AG10803 (cell line): ENCODE results near the gene SHISA4.

Experiments
- DNase-seq: peaks from one replicate; pipeline ENCODE4 v3.0.0; 2010; ENCODE audit warnings: low read depth
- H3K4me3 ChIP-seq: 2 replicates; pipeline ENCODE4 v1.5.1; 2011; ENCODE audit warnings: mild to moderate bottlenecking, low read length, control low read depth
- CTCF ChIP-seq: conservative IDR thresholded peaks from 2 replicates; pipeline ENCODE4 v1.5.1; 2011; ENCODE audit warnings: mild to moderate bottlenecking, low read length, control low read depth, inconsistent platforms

SHISA4 gene

GRCh38 chr1:201870397-201870796, 18.3 kb upstream of the SHISA4 start:
- no peak for DNase-seq
- H3K4me3 ChIP-seq = no peak overlapping the region
- TF ChIP-seq CTCF = no peak

DNA sequence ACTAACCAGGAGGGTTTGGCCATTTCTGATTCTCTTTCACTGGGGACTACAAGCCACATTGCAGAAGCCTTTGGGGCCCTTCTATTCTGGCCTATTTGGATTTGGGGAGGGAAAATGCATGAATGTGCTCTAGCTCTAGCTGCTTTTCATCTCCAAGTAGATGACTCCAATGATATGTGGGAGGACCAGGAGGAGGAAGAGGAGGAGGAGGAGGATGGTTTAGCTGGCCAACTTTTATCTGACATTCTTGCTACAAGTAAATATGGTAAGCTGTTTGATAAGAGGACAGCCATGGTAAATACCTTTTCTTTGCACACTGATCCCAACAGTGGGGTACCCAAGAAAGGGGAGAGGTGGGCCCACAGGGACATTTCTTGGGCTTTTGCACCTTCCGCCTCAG, 14.0 kb upstream of the SHISA4 start:
- no peak for DNase-seq
- no peak for TF ChIP-seq CTCF
- no peak overlapping the region for H3K4me3 ChIP-seq

DNA sequence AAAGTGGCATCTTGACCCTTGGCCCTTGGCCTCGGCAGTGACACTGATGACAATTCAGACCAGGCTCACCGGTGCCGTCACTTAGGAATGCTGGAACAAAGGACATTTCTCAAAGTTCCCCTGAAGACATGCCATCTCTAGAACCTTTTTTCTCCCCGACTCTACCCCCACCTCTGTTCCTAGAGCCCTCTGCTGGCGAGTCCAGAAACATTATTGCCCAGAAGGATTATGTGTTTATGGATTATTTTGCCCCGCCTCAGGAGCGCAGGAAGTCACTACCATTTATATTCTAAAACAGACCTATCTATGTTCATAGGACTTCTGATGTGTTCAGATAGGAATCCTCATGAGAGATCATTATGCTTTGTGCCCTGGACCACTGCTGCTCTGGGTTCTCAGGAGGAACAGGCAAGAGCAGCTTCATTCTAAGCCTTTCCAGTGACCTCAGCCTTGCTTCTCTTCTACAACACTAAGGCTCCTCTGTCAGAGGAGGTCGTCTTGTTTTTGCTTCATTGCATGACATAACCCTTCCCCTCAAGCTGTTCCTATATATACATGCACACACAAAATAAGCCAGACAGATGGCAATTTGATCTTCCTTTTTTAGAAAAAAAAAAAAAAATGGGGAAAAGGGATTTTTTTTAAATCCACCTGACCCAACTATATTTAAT, 12.4 kb upstream of the SHISA4 start:
- H3K4me3 ChIP-seq = no peak overlapping the region
- peak; percentile 53 for TF ChIP-seq CTCF
- no peak for DNase-seq

- DNase-seq = peak; percentile 58
- H3K4me3 ChIP-seq = no peak overlapping the region
- TF ChIP-seq CTCF = peak; percentile 78
These were observed 10.8 kb upstream of the SHISA4 start for GRCh38 chr1:201877877-201878401.

DNA sequence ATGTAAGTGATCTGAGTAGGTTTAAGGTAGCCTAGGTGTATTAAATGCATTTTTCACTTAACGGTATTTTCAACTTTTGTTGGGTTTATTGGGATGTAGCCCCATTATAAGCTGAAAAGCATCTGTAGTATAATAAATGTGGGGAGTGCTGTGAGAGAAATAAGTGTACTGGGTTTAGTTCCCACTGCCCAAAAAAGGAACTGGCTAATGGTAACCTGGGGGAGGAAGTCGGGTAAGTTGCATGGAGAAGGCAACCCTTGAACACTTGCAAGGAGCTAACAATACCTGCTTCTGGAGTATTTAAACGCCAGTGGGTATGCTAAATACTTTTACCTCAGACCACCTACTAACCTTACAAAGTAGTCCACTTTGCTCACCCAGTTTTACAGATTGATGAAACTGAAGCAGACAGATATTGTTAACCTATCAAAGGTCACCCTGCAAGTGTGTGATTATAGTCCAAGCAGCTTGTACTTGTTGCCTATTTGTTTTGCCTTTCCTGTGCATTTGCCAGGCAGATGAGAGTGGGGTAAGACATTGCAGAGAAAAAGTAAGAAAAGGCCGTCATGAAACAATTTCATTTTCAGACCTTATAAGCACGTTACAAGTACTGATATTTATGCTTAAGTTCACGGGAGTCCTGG, 7.6 kb upstream of the SHISA4 start:
- DNase-seq = no peak
- H3K4me3 ChIP-seq = no peak overlapping the region
- TF ChIP-seq CTCF = no peak

DNA sequence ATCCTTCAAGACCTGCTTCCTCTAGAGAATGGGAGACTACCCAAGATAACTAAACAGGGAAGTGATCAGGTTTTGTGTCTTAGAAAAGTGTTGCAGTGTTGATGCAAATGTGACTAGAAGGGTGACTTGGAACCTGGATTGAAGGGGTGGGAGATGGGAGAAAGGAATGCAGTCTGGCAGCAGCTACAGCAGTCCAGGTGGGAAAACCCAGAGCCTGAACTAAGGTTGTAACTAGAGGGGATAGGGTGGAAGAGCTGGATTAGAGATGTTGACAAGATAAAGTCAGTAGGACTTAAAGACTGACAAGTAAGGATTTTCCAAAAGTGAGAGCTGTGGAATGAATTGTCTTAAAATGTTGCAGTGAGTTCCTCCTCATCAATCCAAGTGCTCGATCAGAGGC, 7.1 kb upstream of the SHISA4 start:
- no peak for DNase-seq
- H3K4me3 ChIP-seq = no peak overlapping the region
- no peak for TF ChIP-seq CTCF

DNA sequence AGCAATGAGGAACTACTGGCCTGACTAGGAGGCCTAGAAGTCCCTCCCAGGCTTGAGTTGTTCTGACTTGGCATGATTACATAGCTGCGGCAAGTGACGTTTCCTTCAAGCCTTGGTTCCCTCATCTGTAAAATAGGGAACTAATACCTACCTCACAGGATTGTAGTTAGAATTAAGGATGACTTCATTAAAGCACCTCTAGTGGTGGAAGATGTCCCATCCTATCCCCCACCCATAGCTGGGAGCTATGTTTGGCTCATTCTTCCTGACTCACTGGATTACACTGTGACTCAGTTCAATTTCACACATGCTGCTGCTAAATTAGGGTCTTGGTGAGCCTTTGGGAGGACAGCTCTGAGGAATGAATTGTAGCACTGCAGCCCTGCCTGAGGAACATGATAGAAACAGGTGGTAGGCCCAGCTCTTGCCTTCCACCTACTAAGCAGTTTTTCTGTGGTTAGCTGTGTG, 6.0 kb upstream of the SHISA4 start:
- H3K4me3 ChIP-seq = no peak overlapping the region
- TF ChIP-seq CTCF = peak; percentile 50
- peak; percentile 76 for DNase-seq
